GM18861 (cell line): ENCODE results near the gene HDGFL1.

Source experiments
- ATAC-seq: cut with Tn5 transposase; IDR thresholded peaks from one replicate; pipeline ENCODE4 v1.9.1; 2021; ENCODE audit not compliant: unreplicated experiment

Gene HDGFL1

GRCh38 chr6:22569281-22570184 is at the start of gene HDGFL1:
Gene HDGFL1 (plus strand): TSS chr6:22569566. CDS start chr6:22569576, 10 bp downstream.
- ATAC-seq: no peak

- ATAC-seq: no peak
These were observed 48.3 kb upstream of the HDGFL1 start for GRCh38 chr6:22521035-22521434.

- ATAC-seq: no peak
These were observed 42.6 kb upstream of the HDGFL1 start for GRCh38 chr6:22526736-22527135.

GRCh38 chr6:22529866-22530265 is 39.5 kb upstream of the HDGFL1 start:
- no peak for ATAC-seq

GRCh38 chr6:22530506-22530905 is 38.9 kb upstream of the HDGFL1 start:
- no peak for ATAC-seq

GRCh38 chr6:22536122-22536521 is 33.2 kb upstream of the HDGFL1 start:
- no peak for ATAC-seq

GRCh38 chr6:22544476-22544875 is 24.9 kb upstream of the HDGFL1 start:
- no peak for ATAC-seq

- ATAC-seq: no peak
These were observed 24.3 kb upstream of the HDGFL1 start for GRCh38 chr6:22545051-22545450.

- no peak for ATAC-seq
These were observed 23.1 kb upstream of the HDGFL1 start for GRCh38 chr6:22546236-22546635.

GRCh38 chr6:22550971-22551670 is 18.2 kb upstream of the HDGFL1 start:
- no peak for ATAC-seq

GRCh38 chr6:22556266-22556665 is 13.1 kb upstream of the HDGFL1 start:
- no peak for ATAC-seq

GRCh38 chr6:22557007-22557406 is 12.4 kb upstream of the HDGFL1 start:
- no peak for ATAC-seq

- ATAC-seq: no peak
These were observed 11.0 kb upstream of the HDGFL1 start for GRCh38 chr6:22558288-22558882.

GRCh38 chr6:22568854-22569253 is 512 bp upstream of the HDGFL1 start:
- no peak for ATAC-seq

- no peak for ATAC-seq
These were observed 802 bp downstream of the HDGFL1 start for GRCh38 chr6:22570185-22570551.

GRCh38 chr6:22575190-22575589 is 5.8 kb downstream of the HDGFL1 start:
- ATAC-seq: no peak

GRCh38 chr6:22579439-22579838 is 10.1 kb downstream of the HDGFL1 start:
- ATAC-seq: no peak

- ATAC-seq: no peak
These were observed 11.0 kb downstream of the HDGFL1 start for GRCh38 chr6:22580337-22580736.

GRCh38 chr6:22582417-22583205 is 13.2 kb downstream of the HDGFL1 start:
- no peak for ATAC-seq

GRCh38 chr6:22583230-22583629 is 13.9 kb downstream of the HDGFL1 start:
- ATAC-seq: no peak

GRCh38 chr6:22583927-22584326 is 14.6 kb downstream of the HDGFL1 start:
- no peak for ATAC-seq
